ENCODE results near the gene DSP.
A peak's percentile ranks its signal among the peaks of the same experiment; 100 is the strongest.

Gene DSP

GRCh38 chr6:7588506-7588905 is 47.0 kb downstream of the DSP start:
- TF ChIP-seq CTCF (IDR thresholded peaks at IDR 0.05; ENCODE audit: low read length, missing control alignments), result no peak
- no peak for DNase-seq (ENCODE audit: low read depth)
- H3K4me3 ChIP-seq (replicated peaks; ENCODE audit: low read depth, low read length), result no peak overlapping the region

- no peak for DNase-seq (ENCODE audit: low read depth)
- TF ChIP-seq CTCF (IDR thresholded peaks at IDR 0.05; ENCODE audit: low read length, missing control alignments), result no peak
- H3K4me3 ChIP-seq (replicated peaks; ENCODE audit: low read depth, low read length), result no peak overlapping the region
These were observed 47.8 kb downstream of the DSP start for GRCh38 chr6:7589221-7589620.

GRCh38 chr6:7589949-7590917 is 48.8 kb downstream of the DSP start, which contains the start of gene SNRNP48:
TSS of gene SNRNP48 (plus strand) at chr6:7590198. CDS start at chr6:7590258, 60 bp downstream.
- no peak for TF ChIP-seq CTCF (IDR thresholded peaks at IDR 0.05; ENCODE audit: low read length, missing control alignments)
- DNase-seq (ENCODE audit: low read depth), result peak; percentile 93
- H3K4me3 ChIP-seq (replicated peaks; ENCODE audit: low read depth, low read length), result peak within 1 kb of the TSS; percentile 83

GRCh38 chr6:7590918-7591302 is 49.4 kb downstream of the DSP start:
- no peak for TF ChIP-seq CTCF (IDR thresholded peaks at IDR 0.05; ENCODE audit: low read length, missing control alignments)
- DNase-seq (ENCODE audit: low read depth), result peak; percentile 13
- peak overlapping the region; percentile 83 for H3K4me3 ChIP-seq (replicated peaks; ENCODE audit: low read depth, low read length)

- no peak overlapping the region for H3K4me3 ChIP-seq (replicated peaks; ENCODE audit: low read depth, low read length)
- no peak for DNase-seq (ENCODE audit: low read depth)
- no peak for TF ChIP-seq CTCF (IDR thresholded peaks at IDR 0.05; ENCODE audit: low read length, missing control alignments)
These were observed 50.3 kb downstream of the DSP start for GRCh38 chr6:7591770-7592169.

GRCh38 chr6:7593229-7593628 is 51.8 kb downstream of the DSP start:
- DNase-seq (ENCODE audit: low read depth), result no peak
- H3K4me3 ChIP-seq (replicated peaks; ENCODE audit: low read depth, low read length), result no peak overlapping the region
- TF ChIP-seq CTCF (IDR thresholded peaks at IDR 0.05; ENCODE audit: low read length, missing control alignments), result no peak
